Measurements from ENCODE around the gene RNF208. TPM values are rescaled to one million over a fixed set of nuclear protein-coding genes. Genes with fewer than 3 reads are reported as not detected.

Gene RNF208
- 31.5 TPM for total RNA-seq
- long read RNA-seq, transcript RNF208-201 (1 exons, 1,077 nt) = major isoform, 34 of 36 reads
- long read RNA-seq, partial matches to known transcripts = 0 of 36 reads
- long read RNA-seq, other reads (novel, unspliced or antisense) = 2 of 36 reads

- H3K27me3 ChIP-seq (ENCODE audit: low read depth) = no peaks in the 10 kb centered on the region
- H3K4me3 ChIP-seq = peak within 1 kb of the TSS; percentile 91
- DNase-seq = no peak
- no peak for TF ChIP-seq CTCF (IDR thresholded peaks at IDR 0.05; ENCODE audit: borderline replicate concordance)
- peak within 1 kb of the TSS; percentile 96 for H3K27ac ChIP-seq (replicated peaks)
- no peaks in the 10 kb centered on the region for H3K36me3 ChIP-seq
- H3K9me3 ChIP-seq (replicated peaks) = no peaks in the 10 kb centered on the region
- intact Hi-C loops (cut with micrococcal nuclease) = no loop called here
- peaks cover 54% of the 10 kb centered on the region for H3K4me1 ChIP-seq
These were observed at the start of gene RNF208 for GRCh38 chr9:137222190-137223077. Gene RNF208, minus strand, starts transcription at chr9:137222240. Its CDS starts 1,028 bp downstream, at chr9:137221212.

- no peak for DNase-seq
- Histone ChIP-seq H3K4me1 (peaks cover 91% of the 10 kb centered on the region), H3K9me3 (replicated peaks) (no peaks in the 10 kb centered on the region), H3K4me3 (no peak overlapping the region), H3K27me3 (ENCODE audit: low read depth) (no peaks in the 10 kb centered on the region), H3K36me3 (peaks cover 42% of the 10 kb centered on the region), H3K27ac (replicated peaks) (peak overlapping the region; percentile 73)
- intact Hi-C loops (cut with micrococcal nuclease) = no loop called here
- TF ChIP-seq CTCF (IDR thresholded peaks at IDR 0.05; ENCODE audit: borderline replicate concordance) = no peak
These were observed 49.6 kb upstream of the RNF208 start for GRCh38 chr9:137271696-137272076.

- Histone ChIP-seq H3K27ac (replicated peaks) (peak overlapping the region; percentile 73), H3K36me3 (peaks cover 47% of the 10 kb centered on the region), H3K4me1 (peaks cover 89% of the 10 kb centered on the region), H3K9me3 (replicated peaks) (no peaks in the 10 kb centered on the region), H3K27me3 (ENCODE audit: low read depth) (no peaks in the 10 kb centered on the region), H3K4me3 (no peak overlapping the region)
- DNase-seq = no peak
- intact Hi-C loops (cut with micrococcal nuclease) = no loop called here
- TF ChIP-seq CTCF (IDR thresholded peaks at IDR 0.05; ENCODE audit: borderline replicate concordance) = no peak
These were observed 49.1 kb upstream of the RNF208 start for GRCh38 chr9:137270929-137271695.

GRCh38 chr9:137269231-137269772, 47.3 kb upstream of the RNF208 start:
- Histone ChIP-seq H3K36me3 (peaks cover 62% of the 10 kb centered on the region), H3K27ac (replicated peaks) (peak overlapping the region; percentile 86), H3K9me3 (replicated peaks) (no peaks in the 10 kb centered on the region), H3K4me1 (peaks cover 76% of the 10 kb centered on the region), H3K27me3 (ENCODE audit: low read depth) (no peaks in the 10 kb centered on the region), H3K4me3 (peak overlapping the region; percentile 56)
- intact Hi-C loops (cut with micrococcal nuclease) = no loop called here
- TF ChIP-seq CTCF (IDR thresholded peaks at IDR 0.05; ENCODE audit: borderline replicate concordance) = no peak
- DNase-seq = no peak

- Histone ChIP-seq H3K27me3 (ENCODE audit: low read depth) (no peaks in the 10 kb centered on the region), H3K27ac (replicated peaks) (peak overlapping the region; percentile 86), H3K4me1 (peaks cover 69% of the 10 kb centered on the region), H3K9me3 (replicated peaks) (no peaks in the 10 kb centered on the region), H3K4me3 (peak overlapping the region; percentile 56), H3K36me3 (peaks cover 69% of the 10 kb centered on the region)
- TF ChIP-seq CTCF (IDR thresholded peaks at IDR 0.05; ENCODE audit: borderline replicate concordance) = no peak
- DNase-seq = no peak
- intact Hi-C loops (cut with micrococcal nuclease) = no loop called here
These were observed 46.6 kb upstream of the RNF208 start for GRCh38 chr9:137268538-137269201.
